ENCODE measurements around the gene PHKA1. TPM values are rescaled to one million over a fixed set of nuclear protein-coding genes. Genes with fewer than 3 reads are reported as not detected.

PHKA1 gene
- polyA plus RNA-seq, 1 experiment: 1.5 TPM

- POLR2A ChIA-PET: no interaction called here
These were observed 1.4 kb upstream of the PHKA1 start for GRCh38 chrX:72715546-72715945.

GRCh38 chrX:72714478-72714916 is 391 bp upstream of the PHKA1 start:
- POLR2A ChIA-PET: no interaction called here
- DNase-seq (ENCODE audit: low read depth): no peak
- TF ChIP-seq CTCF (IDR thresholded peaks at IDR 0.05; ENCODE audit: insufficient read depth, low read depth, low read length): no peak
- no peaks in the 10 kb centered on the region for H3K36me3 ChIP-seq (ENCODE audit: control insufficient read depth, insufficient read depth, low read length)
- H3K27me3 ChIP-seq (ENCODE audit: control insufficient read depth, insufficient read depth, low read length): no peaks in the 10 kb centered on the region
- peak overlapping the region; percentile 39 for H3K4me3 ChIP-seq (ENCODE audit: low read depth, low read length)
- CTCF ChIA-PET: no interaction called here

More at GRCh38 chrX:72715546-72715945, 1.4 kb upstream of the PHKA1 start:
- CTCF ChIA-PET: no interaction called here
- no peaks in the 10 kb centered on the region for H3K27me3 ChIP-seq (ENCODE audit: control insufficient read depth, insufficient read depth, low read length)
- no peaks in the 10 kb centered on the region for H3K36me3 ChIP-seq (ENCODE audit: control insufficient read depth, insufficient read depth, low read length)
- no peak for DNase-seq (ENCODE audit: low read depth)
- H3K4me3 ChIP-seq (ENCODE audit: low read depth, low read length): no peak overlapping the region
- no peak for TF ChIP-seq CTCF (IDR thresholded peaks at IDR 0.05; ENCODE audit: insufficient read depth, low read depth, low read length)

- POLR2A ChIA-PET: no interaction called here
- H3K4me3 ChIP-seq (ENCODE audit: low read depth, low read length): no peak overlapping the region
- H3K27me3 ChIP-seq (ENCODE audit: control insufficient read depth, insufficient read depth, low read length): no peaks in the 10 kb centered on the region
- no peak for DNase-seq (ENCODE audit: low read depth)
- no peak for TF ChIP-seq CTCF (IDR thresholded peaks at IDR 0.05; ENCODE audit: insufficient read depth, low read depth, low read length)
- H3K36me3 ChIP-seq (ENCODE audit: control insufficient read depth, insufficient read depth, low read length): no peaks in the 10 kb centered on the region
- CTCF ChIA-PET: no interaction called here
These were observed 976 bp downstream of the PHKA1 start for GRCh38 chrX:72713130-72713529.

GRCh38 chrX:72712094-72712755 is 1.9 kb downstream of the PHKA1 start:
- POLR2A ChIA-PET: no interaction called here
- CTCF ChIA-PET: interaction anchor here (1.0 to 1.2 kb wide), 2 partner anchors 14 to 19 kb away, joined by 3 to 4 read pairs; no protein-coding TSS in a partner anchor
- DNase-seq (ENCODE audit: low read depth): no peak
- no peak for TF ChIP-seq CTCF (IDR thresholded peaks at IDR 0.05; ENCODE audit: insufficient read depth, low read depth, low read length)
- Histone ChIP-seq H3K4me3 (ENCODE audit: low read depth, low read length) (no peak overlapping the region), H3K36me3 (ENCODE audit: control insufficient read depth, insufficient read depth, low read length) (no peaks in the 10 kb centered on the region), H3K27me3 (ENCODE audit: control insufficient read depth, insufficient read depth, low read length) (no peaks in the 10 kb centered on the region)

- Histone ChIP-seq H3K27me3 (ENCODE audit: control insufficient read depth, insufficient read depth, low read length) (no peaks in the 10 kb centered on the region), H3K4me3 (ENCODE audit: low read depth, low read length) (no peak overlapping the region), H3K36me3 (ENCODE audit: control insufficient read depth, insufficient read depth, low read length) (no peaks in the 10 kb centered on the region)
- ChIA-PET POLR2A (no interaction called here), CTCF (no interaction called here)
- no peak for DNase-seq (ENCODE audit: low read depth)
- no peak for TF ChIP-seq CTCF (IDR thresholded peaks at IDR 0.05; ENCODE audit: insufficient read depth, low read depth, low read length)
These were observed 8.3 kb downstream of the PHKA1 start for GRCh38 chrX:72705814-72706213.

Measured in BJ (cell line).